B cell (primary cell): ENCODE data around the gene FXYD4.

Experiments used
- CTCF ChIP-seq: fragments of 200-600 bp; IDR thresholded peaks from one replicate; pipeline ENCODE4 v1.8.0; 2022; ENCODE audit warnings: antibody characterized with exemption, mild to moderate bottlenecking
- EZH2 ChIP-seq: IDR thresholded peaks from 2 replicates; pipeline ENCODE4 v1.6.1; 2012; ENCODE audit warnings: borderline replicate concordance, low read depth, mild to moderate bottlenecking, moderate library complexity, low read length; ENCODE audit not compliant: insufficient read depth, poor library complexity, severe bottlenecking

GRCh38 chr10:43369921-43370320, 1.5 kb upstream of the FXYD4 start:
- TF ChIP-seq CTCF: no peak
- TF ChIP-seq EZH2: no peak
